ENCODE measurements around the gene ERCC5. TPM values are rescaled to one million over a fixed set of nuclear protein-coding genes. Genes with fewer than 3 reads are reported as not detected.

Gene ERCC5
- total RNA-seq, 1 donor from 2014 or later: 26.2 TPM

DNA sequence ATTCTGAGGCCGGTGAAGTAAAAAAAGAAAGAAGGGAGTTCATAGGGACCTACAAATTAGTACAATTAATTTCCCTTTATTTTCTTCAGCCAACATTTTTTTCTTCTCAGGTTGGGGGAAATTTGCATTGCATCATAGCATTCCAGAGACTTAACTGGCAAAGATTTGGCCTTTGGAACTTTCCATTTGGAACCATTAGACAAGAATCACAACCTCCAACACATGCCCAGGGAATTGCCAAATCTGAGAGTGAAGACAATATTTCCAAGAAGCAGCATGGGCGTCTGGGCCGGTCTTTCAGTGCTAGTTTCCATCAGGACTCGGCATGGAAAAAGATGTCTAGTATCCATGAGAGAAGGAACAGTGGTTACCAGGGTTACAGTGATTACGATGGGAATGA is 6.4 kb upstream of the ERCC5 start:
- TF ChIP-seq CTCF (IDR thresholded peaks at IDR 0.05): no peak
- Histone ChIP-seq H3K4me1 (no peaks in the 10 kb centered on the region), H3K27me3 (no peaks in the 10 kb centered on the region), H3K9me3 (no peaks in the 10 kb centered on the region), H3K36me3 (peaks cover 13 to 40% of the 10 kb centered on the region in 2 donors), H3K27ac (no peak overlapping the region), H3K4me3 (no peak overlapping the region)
- intact Hi-C loops (cut with DNase I): no loop called here
- no peak for DNase-seq (ENCODE audit: low spot score in 2 of 2)

GRCh38 chr13:102845289-102845629 is 573 bp upstream of the ERCC5 start:
- peaks cover 0 to 4% of the 10 kb centered on the region in 2 donors for H3K4me1 ChIP-seq
- no peaks in the 10 kb centered on the region for H3K27me3 ChIP-seq
- peak overlapping the region; percentile 69 to 91 for H3K4me3 ChIP-seq
- H3K9me3 ChIP-seq: no peaks in the 10 kb centered on the region
- TF ChIP-seq CTCF (IDR thresholded peaks at IDR 0.05): no peak
- intact Hi-C loops (cut with DNase I): loop anchor here (1.0 to 5.0 kb wide), 3 partner anchors 72 to 453 kb away; partner anchors contain the start of genes TEX30 and TPP2
- peaks cover 0 to 1% of the 10 kb centered on the region in 2 donors for H3K36me3 ChIP-seq
- H3K27ac ChIP-seq: peak overlapping the region; percentile 95
- no peak for DNase-seq (ENCODE audit: low spot score in 2 of 2)

DNA sequence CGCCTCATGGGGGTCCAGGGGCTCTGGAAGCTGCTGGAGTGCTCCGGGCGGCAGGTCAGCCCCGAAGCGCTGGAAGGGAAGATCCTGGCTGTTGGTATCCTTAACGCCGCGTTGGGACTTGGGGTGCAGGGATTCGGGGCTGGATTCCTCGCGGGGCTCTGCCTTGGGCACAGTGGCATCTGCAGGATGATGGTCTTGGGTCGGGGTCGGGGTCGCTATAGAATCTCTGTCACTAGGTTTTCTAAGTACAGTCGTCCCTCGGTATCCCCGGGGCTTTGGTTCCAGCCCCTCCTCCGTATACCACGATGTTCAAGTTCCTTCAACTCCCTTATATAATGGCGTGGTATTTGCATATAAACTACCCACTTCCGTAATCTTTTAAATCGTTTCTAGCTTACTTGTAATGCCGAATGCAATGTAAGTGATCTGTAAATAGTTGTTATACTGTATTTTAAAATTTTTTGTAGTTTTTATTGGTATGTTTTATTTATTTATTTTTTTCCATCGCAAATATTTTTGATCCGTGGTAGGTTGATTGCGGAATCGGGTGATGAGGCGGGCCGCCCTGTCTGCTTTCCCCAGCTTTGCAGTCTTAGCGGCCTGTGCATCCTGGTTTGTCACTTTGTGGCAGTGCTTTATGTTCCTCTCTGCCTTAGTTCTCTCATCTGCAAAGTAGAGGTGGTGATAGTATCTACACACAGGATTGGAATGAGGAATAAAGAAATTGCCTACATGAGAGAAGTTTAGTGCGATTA is 606 bp downstream of the ERCC5 start:
- Histone ChIP-seq H3K27me3 (no peaks in the 10 kb centered on the region), H3K36me3 (no peaks in the 10 kb centered on the region), H3K9me3 (no peaks in the 10 kb centered on the region), H3K4me1 (peaks cover 0 to 4% of the 10 kb centered on the region in 2 donors), H3K4me3 (peak overlapping the region; percentile 69 to 91), H3K27ac (peak overlapping the region; percentile 95)
- intact Hi-C loops (cut with DNase I): loop anchor here (1.0 to 5.0 kb wide), 2 partner anchors 47 to 454 kb away; partner anchors contain the start of gene BIVM
- no peak for TF ChIP-seq CTCF (IDR thresholded peaks at IDR 0.05)
- DNase-seq (ENCODE audit: low spot score in 2 of 2): peak in 1 of 2 donors; percentile 72

DNA sequence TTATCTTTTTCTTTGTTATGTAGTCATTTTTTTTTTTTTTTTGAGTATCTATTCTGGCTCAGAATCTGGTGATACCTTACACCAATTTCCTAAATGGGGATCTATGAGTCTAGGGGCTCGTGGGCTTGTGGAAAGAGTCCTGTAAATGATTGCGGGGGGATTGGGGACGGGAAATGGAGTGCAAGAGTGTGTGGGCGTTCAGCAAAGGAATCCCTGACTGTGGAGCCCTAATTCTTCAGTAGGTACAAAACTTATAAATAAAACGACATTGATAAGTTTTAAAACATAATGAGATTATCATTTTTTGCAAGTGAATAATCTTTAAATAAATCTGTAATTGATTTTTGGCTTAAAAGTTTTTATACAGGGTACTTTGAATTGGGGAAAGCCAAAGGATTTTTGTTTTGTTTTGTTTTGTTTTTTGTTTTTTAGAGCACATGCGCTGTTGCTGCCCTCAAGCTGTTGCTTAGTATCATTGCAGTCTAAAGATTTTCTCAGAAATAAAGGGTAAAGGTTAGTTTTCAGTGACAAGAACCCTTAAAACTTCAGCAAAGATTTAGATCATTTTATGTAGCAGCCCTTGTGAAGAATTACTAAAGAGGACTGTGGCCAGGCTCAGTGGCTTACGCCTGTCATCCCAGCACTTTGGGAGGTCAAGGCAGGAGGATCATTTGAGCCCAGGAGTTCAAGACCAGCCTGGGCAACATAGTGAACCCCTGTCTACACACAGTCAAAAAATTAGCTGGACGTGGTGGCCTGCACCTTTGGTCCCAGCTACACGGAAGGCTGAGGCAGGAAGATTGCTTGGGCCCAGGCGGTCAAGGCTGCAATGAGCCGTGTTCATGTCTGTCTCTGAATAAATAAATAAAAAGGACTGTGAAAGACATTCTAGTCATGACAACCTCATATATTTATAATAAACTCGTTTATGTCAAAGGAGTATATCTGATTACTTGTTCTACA is 1.7 kb downstream of the ERCC5 start:
- Histone ChIP-seq H3K27ac (peak overlapping the region; percentile 95), H3K4me1 (peaks cover 0 to 4% of the 10 kb centered on the region in 2 donors), H3K4me3 (peak overlapping the region; percentile 69 to 91), H3K36me3 (no peaks in the 10 kb centered on the region), H3K27me3 (no peaks in the 10 kb centered on the region), H3K9me3 (no peaks in the 10 kb centered on the region)
- intact Hi-C loops (cut with DNase I): loop anchor here (5.0 kb wide), 1 partner anchor 455 kb away; no protein-coding TSS in a partner anchor
- peak; percentile 27 to 73 (median 56) for TF ChIP-seq CTCF (IDR thresholded peaks at IDR 0.05)
- DNase-seq (ENCODE audit: low spot score in 2 of 2): no peak

- Histone ChIP-seq H3K27ac (no peak overlapping the region), H3K9me3 (no peaks in the 10 kb centered on the region), H3K4me3 (no peak overlapping the region), H3K4me1 (peaks cover 0 to 4% of the 10 kb centered on the region in 2 donors), H3K36me3 (peaks cover 4 to 9% of the 10 kb centered on the region in 2 donors), H3K27me3 (no peaks in the 10 kb centered on the region)
- no peak for DNase-seq (ENCODE audit: low spot score in 2 of 2)
- TF ChIP-seq CTCF (IDR thresholded peaks at IDR 0.05): no peak
- intact Hi-C loops (cut with DNase I): loop anchor here (5.0 kb wide), 1 partner anchor 457 kb away; no protein-coding TSS in a partner anchor
Observed at GRCh38 chr13:102848956-102849355, 3.1 kb downstream of the ERCC5 start.
